ENCODE results near the gene ABHD1. TPM values are rescaled to one million over a fixed set of nuclear protein-coding genes. Genes with fewer than 3 reads are reported as not detected.
"Not testable (repeated sequence)": the region's sequence is repeated elsewhere in the genome, so short reads cannot be mapped to it uniquely, and the experiment has no call there.

The ABHD1 gene
- total RNA-seq, 4 donors from 2014 or later = 0.92 TPM; not detected in 3

- peak overlapping the region; percentile 43 to 60 (median 48) for H3K4me3 ChIP-seq
- no peak overlapping the region for H3K27ac ChIP-seq (replicated peaks in 1 of 4)
- TF ChIP-seq POLR2AphosphoS5 (IDR thresholded peaks at IDR 0.05) = no peak
- no peak for TF ChIP-seq EP300 (IDR thresholded peaks at IDR 0.05)
- TF ChIP-seq POLR2A (IDR thresholded peaks at IDR 0.05; ENCODE audit: low read depth) = no peak
- no peak for TF ChIP-seq CTCF (IDR thresholded peaks at IDR 0.05)
- no peak for DNase-seq (ENCODE audit: extremely low spot score)
- H3K9me3 ChIP-seq = no peaks in the 10 kb centered on the region
- H3K36me3 ChIP-seq = no peaks in the 10 kb centered on the region
- peaks cover 0 to 41% (median 13%) of the 10 kb centered on the region in 4 donors for H3K27me3 ChIP-seq
- intact Hi-C loops (cut with DNase I) = no loop called here
- H3K4me1 ChIP-seq = peaks cover 5 to 17% (median 16%) of the 10 kb centered on the region in 4 donors
- 43% methylated on average over 11 of the region's 14 CpGs for WGBS
Observed at GRCh38 chr2:27117995-27118524, 5.6 kb upstream of the ABHD1 start.

DNA sequence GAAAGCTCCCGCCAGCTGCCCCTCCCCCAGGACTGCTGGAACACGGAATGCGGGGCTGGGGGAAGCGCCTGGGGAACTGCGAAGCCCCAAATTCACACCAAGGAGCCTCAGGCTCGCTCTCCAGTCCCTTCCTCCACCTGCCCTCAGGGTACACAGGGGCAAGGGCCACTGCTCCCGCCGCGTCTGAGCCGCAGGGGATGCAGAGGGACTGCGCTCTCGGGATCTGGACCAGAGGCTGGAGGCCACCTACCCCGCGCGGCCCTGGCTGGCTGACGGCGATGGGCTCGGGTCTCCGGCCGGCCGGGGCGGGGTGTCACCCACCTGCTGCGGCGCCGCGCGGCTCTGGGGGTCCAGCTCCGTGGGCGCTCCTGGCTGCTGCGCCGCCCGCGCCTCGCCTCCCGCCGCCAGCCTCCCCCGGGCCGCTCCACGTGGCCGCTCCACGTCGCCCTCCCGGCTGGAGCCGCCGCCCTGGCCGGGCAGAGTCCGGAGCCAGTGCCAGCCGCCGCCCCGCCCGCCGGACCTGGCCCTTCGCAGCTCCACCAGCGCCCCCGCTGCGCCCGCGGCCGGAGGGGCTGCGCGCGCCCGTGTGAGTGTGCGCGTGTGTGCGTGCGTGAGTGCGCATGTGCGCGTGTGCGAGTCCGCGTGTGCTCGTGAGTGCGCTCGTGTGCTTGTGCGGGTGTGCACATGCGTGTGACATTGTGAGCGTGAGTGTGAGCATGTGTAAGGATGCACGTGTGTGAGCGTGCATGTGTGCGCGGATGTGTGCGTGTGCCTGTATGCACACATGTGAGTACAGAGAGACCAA, 4.9 kb upstream of the ABHD1 start, which contains the start of gene CGREF1:
CGREF1 (minus strand) TSS at position 604 of the 805 bp plus-strand sequence. CDS start 14,762 bp downstream, outside the sequence.
- Histone ChIP-seq H3K4me1 (peaks cover 5 to 23% (median 21%) of the 10 kb centered on the region in 4 donors), H3K27me3 (peaks cover 0 to 41% (median 13%) of the 10 kb centered on the region in 4 donors), H3K36me3 (no peaks in the 10 kb centered on the region), H3K27ac (replicated peaks in 1 of 4) (no peak within 1 kb of the TSS), H3K9me3 (no peaks in the 10 kb centered on the region), H3K4me3 (peak within 1 kb of the TSS; percentile 43 to 60 (median 48))
- intact Hi-C loops (cut with DNase I) = no loop called here
- 35% methylated on average over 9 of the region's 84 CpGs for WGBS
- DNase-seq (ENCODE audit: extremely low spot score) = no peak
- TF ChIP-seq CTCF (IDR thresholded peaks at IDR 0.05) = no peak

DNA sequence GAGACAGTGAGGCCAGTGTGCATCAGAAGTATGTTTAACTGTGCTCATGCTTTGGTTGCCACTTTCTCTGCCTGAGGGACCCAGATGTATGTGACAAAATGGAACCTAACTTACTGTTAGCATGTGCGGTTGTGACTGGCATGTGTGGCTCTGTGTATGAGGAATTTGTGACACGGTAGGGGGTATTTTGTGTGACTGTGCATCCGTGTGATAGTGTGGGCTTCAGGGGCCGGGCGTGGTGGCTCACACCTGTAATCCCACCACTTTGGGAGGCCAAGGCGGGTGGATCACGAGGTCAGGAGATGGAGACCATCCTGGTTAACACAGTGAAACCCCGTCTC, 4.3 kb upstream of the ABHD1 start:
- intact Hi-C loops (cut with DNase I); DNase-seq (ENCODE audit: extremely low spot score); H3K27ac ChIP-seq (replicated peaks in 1 of 4); H3K9me3 ChIP-seq; H3K36me3 ChIP-seq: not testable (repeated sequence)
- peaks cover 9 to 27% (median 25%) of the 10 kb centered on the region in 4 donors for H3K4me1 ChIP-seq
- peak overlapping the region; percentile 43 to 60 (median 48) for H3K4me3 ChIP-seq
- 79% methylated on average over 8 of the region's 8 CpGs for WGBS
- peaks cover 0 to 41% (median 13%) of the 10 kb centered on the region in 4 donors for H3K27me3 ChIP-seq

GRCh38 chr2:27121906-27122305, 1.7 kb upstream of the ABHD1 start:
- 100% methylated on average over 2 of the region's 2 CpGs for WGBS
- H3K27ac ChIP-seq (replicated peaks in 1 of 4) = no peak overlapping the region
- H3K27me3 ChIP-seq = peaks cover 0 to 30% (median 12%) of the 10 kb centered on the region in 4 donors
- no peak for TF ChIP-seq CTCF (IDR thresholded peaks at IDR 0.05)
- TF ChIP-seq POLR2A (IDR thresholded peaks at IDR 0.05; ENCODE audit: low read depth) = no peak
- TF ChIP-seq EP300 (IDR thresholded peaks at IDR 0.05) = no peak
- TF ChIP-seq POLR2AphosphoS5 (IDR thresholded peaks at IDR 0.05) = no peak
- no peaks in the 10 kb centered on the region for H3K36me3 ChIP-seq
- DNase-seq (ENCODE audit: extremely low spot score) = no peak
- no peaks in the 10 kb centered on the region for H3K9me3 ChIP-seq
- H3K4me1 ChIP-seq = peaks cover 9 to 27% (median 25%) of the 10 kb centered on the region in 4 donors
- no peak overlapping the region for H3K4me3 ChIP-seq
- intact Hi-C loops (cut with DNase I) = no loop called here

DNA sequence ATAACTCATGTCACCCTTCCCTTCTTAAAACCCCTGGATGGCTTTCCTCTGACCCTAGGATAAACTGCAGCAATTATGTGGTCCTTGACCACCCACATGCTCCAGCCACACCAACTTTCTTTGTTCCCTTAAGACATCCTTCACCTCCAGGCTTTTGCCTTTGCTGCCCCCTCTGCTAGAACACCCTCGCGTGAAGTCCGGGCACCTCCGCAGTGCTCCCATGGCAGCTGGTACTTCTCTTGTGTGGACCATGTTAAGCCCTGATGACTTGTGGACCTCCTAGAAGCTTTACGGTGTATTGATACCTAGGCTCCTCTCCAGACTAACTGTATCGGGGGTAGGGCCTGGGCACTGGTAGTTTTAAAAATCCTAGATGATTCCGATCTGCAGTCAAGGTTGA, 824 bp upstream of the ABHD1 start:
- Histone ChIP-seq H3K4me1 (peaks cover 9 to 27% (median 25%) of the 10 kb centered on the region in 4 donors), H3K4me3 (peak overlapping the region in 3 of 4 donors; percentile 63 to 84 (median 73)), H3K36me3 (no peaks in the 10 kb centered on the region), H3K9me3 (no peaks in the 10 kb centered on the region), H3K27me3 (peaks cover 0 to 21% (median 8%) of the 10 kb centered on the region in 4 donors), H3K27ac (replicated peaks in 1 of 4) (no peak overlapping the region)
- no peak for DNase-seq (ENCODE audit: extremely low spot score)
- 99% methylated on average over 6 of the region's 7 CpGs for WGBS
- TF ChIP-seq CTCF (IDR thresholded peaks at IDR 0.05) (no peak), EP300 (IDR thresholded peaks at IDR 0.05) (no peak), POLR2A (IDR thresholded peaks at IDR 0.05; ENCODE audit: low read depth) (no peak), POLR2AphosphoS5 (IDR thresholded peaks at IDR 0.05) (no peak)
- intact Hi-C loops (cut with DNase I) = no loop called here
